GM19025 (cell line): ENCODE results near the gene FNDC1.

Source experiments
- ATAC-seq: cut with Tn5 transposase; IDR thresholded peaks from one replicate; pipeline ENCODE4 v1.9.1; 2021; ENCODE audit warnings: mild to moderate bottlenecking, low read depth, moderate library complexity; ENCODE audit not compliant: unreplicated experiment

The FNDC1 gene

DNA sequence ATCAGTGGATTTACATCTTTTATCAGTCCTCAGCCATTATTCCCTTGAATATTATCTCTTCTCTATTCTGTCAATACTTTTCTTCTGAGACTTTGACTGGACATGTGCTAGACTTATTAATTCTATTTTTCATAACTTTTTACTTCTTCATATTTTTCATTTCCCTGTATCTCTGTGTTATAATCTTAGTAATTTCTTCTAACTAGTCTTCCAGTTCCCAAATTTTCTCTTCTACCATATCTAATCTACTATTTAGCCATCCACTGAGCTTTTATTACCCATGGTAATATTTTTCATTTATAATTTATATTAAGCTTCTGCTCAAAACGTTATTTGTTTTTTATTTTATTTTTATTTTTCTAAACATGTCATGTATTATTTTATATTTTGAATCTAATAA lies 13.1 kb upstream of the FNDC1 start:
- ATAC-seq = no peak

- ATAC-seq = no peak
These were observed 11.8 kb upstream of the FNDC1 start for GRCh38 chr6:159157431-159157830.

DNA sequence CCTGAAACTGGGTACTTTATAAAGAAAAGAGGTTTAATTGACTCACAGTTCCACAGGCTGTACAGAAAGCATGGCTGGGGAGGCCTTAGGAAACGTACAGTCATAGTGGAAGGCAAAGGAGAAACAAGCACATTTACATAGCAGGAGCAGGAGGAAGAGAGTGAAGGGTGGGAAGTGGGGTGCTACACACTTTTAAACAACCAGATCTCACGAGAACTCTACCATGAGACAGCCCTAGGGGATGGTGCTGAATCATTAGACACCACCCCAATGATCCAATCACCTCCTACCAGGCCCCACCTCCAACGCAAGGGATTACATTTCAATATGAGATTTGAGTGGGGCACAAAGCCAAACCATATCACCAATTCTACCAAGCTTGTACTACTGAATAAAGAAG lies 7.4 kb upstream of the FNDC1 start:
- no peak for ATAC-seq

DNA sequence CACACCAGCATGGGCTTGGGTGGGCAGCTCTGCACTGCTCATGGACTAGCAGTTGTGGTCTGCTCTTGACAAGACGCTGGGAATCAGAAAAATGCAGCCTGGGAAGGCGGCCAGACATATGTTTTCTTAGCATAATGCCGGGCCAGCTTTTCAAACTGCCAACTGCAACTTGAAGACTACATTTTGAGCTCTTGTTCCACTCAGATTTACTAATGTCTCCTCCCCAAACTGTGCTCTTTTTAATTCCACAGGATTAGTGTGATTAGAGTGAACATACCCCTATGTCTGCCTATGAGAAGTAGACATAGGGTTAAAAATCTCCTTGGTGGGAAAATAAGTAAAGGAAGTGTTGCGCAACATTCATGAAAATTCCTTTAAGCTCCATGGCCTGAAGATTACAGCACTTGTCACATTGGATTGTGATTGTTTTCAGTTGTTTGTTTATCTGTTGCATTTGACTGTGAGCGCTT lies 5.3 kb upstream of the FNDC1 start:
- ATAC-seq = no peak

DNA sequence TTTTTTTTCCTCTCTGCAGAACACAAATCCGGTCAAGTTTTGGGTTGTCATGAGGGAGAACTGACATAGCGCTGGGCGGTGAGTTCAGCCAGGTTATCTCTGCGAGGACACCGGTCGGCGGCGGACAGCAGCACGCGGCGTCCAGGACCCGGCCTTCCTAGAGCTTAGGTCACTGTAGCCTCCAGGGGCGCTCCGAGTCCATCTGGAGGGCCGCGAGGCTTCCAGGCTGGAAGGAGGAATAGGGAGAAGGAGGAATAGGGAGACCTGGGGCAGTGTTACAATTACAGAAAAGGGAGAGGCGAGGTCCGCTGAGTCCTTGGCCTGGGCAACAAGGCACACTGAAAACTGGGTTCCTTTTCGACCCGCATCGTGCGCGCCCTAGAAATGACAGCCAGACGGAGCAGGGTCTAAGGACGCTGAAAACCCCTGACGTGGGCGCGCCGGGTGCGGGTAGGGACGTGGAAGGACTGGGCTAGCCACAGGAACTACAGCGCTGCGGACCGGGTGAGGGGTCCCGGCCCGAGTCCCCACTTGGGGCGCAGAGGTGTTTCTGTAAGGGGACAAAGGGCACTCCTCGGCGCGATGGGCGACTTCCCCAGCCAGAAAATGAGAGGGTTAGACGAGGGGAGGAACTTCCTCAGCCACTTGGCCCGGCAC lies 536 bp upstream of the FNDC1 start:
- ATAC-seq = no peak

- ATAC-seq = no peak
These were observed 545 bp downstream of the FNDC1 start for GRCh38 chr6:159169557-159170332.

DNA sequence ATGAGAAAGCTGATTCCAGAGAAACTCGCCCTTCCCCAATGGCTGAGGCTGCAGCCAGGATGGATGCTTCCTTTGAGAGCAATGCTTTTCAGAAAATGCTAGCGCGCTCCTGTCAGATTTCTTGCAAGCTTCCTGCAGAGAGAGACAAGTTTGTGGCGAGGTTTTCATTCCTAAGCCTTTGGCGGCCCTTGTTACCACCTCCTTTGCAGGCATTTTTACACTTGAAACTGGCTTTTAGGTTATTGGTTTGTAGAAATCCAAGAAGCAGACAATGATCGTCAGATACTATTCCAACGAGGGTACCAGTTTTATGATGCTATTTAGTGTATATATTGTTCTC lies 1.1 kb downstream of the FNDC1 start:
- ATAC-seq = no peak

GRCh38 chr6:159170999-159171712 lies 2.0 kb downstream of the FNDC1 start:
- no peak for ATAC-seq

DNA sequence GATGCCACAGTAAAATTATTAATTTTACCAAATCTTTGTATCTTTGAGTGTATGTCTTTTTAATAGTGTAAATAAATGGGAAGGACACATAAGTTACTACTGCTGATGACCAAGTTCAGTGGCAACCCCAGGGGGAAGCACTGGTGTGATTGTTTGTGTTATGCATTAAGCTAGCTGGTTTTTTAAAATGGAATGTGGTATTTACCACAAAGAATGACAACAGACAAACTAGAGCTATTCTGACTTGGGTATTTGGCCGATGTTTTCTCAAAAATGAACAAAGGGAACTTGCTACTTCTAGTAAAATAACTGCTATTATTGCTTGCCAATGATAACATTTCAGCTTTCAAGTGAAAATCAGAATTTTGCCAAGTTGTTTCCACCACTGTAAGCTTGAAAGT lies 2.9 kb downstream of the FNDC1 start:
- no peak for ATAC-seq

DNA sequence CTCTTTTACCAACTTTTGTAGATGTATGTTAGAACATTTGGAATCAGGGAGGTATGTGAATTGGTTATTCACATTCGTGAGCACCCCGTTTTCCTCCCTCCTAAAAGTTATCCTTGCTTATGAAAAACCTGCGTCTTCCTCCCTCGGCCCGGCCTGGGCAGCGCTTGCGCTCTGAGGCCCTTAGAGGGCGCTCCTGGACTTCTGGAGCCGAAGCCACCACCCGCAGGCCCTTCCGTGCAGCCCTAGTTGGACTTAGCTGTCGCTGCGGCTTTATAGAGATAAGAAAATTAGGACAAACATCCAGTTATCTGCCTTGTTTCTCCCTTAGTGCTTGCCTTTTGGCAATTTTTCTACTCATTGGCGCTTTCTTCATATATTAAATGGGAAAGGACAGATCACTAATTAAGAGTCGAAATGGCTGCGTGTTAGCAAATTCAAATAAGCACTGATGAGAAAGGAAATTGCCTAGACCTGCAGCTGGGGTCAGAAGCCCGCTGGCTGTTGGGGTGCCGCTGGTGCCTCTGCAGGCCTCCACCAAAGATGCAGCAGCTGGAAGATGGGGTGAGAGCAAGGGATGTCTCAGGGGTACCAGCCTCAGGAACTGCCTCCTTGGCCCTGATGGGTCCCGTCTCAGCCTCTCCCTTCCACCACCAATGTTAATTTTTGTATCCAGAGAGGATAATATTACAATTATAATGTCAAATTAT lies 5.2 kb downstream of the FNDC1 start:
- ATAC-seq = peak; percentile 59

- ATAC-seq = no peak
These were observed 7.7 kb downstream of the FNDC1 start for GRCh38 chr6:159176913-159177312.

DNA sequence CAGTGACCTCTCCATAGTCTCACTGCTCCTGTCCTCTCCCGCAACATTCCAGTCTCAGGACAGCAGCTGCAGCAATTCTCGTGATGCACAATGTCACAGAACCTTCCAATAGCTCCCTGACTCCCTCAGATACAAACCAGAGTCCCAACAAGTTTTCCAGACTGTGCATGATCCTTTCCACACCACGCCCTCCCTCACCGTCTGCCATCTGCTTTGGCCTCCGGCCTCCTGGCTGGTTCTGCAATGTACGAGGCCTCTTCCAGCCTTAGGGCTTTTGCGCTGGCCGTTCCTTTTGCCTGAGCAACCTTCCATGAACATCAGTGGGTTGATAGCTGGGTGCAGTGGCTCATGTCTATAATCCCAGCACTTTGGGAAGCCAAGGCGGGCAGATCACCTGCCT lies 9.6 kb downstream of the FNDC1 start:
- no peak for ATAC-seq

GRCh38 chr6:159180001-159180400 lies 10.8 kb downstream of the FNDC1 start:
- no peak for ATAC-seq

- ATAC-seq = no peak
These were observed 12.7 kb downstream of the FNDC1 start for GRCh38 chr6:159181914-159182313.

GRCh38 chr6:159184559-159184958 lies 15.4 kb downstream of the FNDC1 start:
- no peak for ATAC-seq

GRCh38 chr6:159190460-159190859 lies 21.3 kb downstream of the FNDC1 start:
- ATAC-seq = no peak

GRCh38 chr6:159193923-159194322 lies 24.7 kb downstream of the FNDC1 start:
- ATAC-seq = no peak

GRCh38 chr6:159194421-159194820 lies 25.2 kb downstream of the FNDC1 start:
- no peak for ATAC-seq

DNA sequence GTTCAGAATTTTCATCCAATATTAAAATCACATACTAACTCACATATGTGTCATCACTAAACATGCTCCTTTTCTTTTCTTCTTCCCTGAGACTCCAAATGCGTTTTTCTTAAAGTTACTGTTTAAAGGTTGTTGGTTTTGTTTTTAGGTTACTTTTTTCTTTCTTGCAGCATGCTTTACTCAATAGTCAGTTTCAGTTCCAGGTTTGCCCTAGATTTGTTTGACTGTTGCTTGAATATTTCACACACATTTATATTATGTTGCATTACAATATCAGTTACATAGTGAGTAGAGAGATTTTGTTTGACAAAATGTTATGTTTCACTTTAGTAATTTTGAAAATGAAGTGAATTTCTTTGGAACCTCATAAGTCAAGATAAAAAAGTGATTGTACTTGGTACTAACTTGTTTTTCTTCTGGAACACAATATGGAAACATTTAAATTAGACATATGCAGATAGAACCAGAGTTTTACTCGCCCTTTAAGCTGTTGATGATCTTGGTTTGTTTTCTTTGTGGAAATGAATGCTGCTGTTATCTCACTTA lies 27.3 kb downstream of the FNDC1 start:
- ATAC-seq = no peak

DNA sequence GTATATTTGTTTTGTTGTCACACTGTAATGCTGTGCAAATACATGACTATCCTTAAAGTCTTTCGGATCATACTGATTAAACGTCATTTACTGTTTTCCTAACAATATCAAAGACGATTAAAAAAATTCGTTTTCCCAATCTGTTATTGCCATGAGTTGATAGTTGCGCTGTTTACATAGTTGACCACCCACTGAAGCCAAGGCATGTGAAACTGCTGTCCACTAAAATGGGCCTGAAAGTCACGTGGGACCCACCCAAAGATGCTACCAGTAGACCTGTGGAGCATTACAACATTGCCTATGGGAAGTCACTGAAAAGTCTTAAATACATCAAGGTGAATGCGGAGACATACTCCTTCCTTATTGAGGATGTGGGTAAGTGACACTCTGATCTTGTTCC lies 28.1 kb downstream of the FNDC1 start:
- no peak for ATAC-seq

DNA sequence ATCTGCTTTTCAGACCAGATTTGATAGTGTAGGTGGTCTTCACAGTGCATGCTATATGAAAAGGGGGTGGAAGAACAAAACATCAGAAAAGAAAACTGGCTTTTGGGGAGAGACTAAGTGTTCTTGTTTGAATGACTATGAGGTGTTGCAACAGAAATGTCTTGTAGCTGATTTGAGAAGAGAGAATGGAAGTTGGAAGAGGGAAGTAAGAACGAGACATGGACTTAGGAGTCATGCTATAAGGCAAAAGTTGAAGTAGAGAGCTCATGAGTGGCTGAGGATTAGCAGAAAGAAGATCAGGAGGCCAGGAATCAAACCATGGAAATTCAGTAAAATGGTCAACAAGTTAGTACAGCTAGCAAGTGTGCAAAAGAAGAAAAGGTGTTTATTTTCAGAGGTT lies 32.1 kb downstream of the FNDC1 start:
- ATAC-seq = no peak
